ENCODE data around the gene KSR2. TPM values are rescaled to one million over a fixed set of nuclear protein-coding genes. Genes with fewer than 3 reads are reported as not detected.
"Not testable (repeated sequence)": the region's sequence is repeated elsewhere in the genome, so short reads cannot be mapped to it uniquely, and the experiment has no call there.

KSR2 gene
- total RNA-seq, 3 donors from 2014 or later, result 0.05 to 0.08 (median 0.05) TPM

GRCh38 chr12:117660896-117661295, 307.9 kb downstream of the KSR2 start:
- Mint-ChIP-seq H3K4me3 (no peak overlapping the region), H3K4me1 (ENCODE audit: low read depth) (no peaks in the 10 kb centered on the region), H3K9me3 (no peaks in the 10 kb centered on the region), H3K36me3 (ENCODE audit: insufficient read depth) (no peaks in the 10 kb centered on the region), H3K27me3 (ENCODE audit: low read depth) (no peaks in the 10 kb centered on the region)
- ATAC-seq (no peak), DNase-seq (no peak)

DNA sequence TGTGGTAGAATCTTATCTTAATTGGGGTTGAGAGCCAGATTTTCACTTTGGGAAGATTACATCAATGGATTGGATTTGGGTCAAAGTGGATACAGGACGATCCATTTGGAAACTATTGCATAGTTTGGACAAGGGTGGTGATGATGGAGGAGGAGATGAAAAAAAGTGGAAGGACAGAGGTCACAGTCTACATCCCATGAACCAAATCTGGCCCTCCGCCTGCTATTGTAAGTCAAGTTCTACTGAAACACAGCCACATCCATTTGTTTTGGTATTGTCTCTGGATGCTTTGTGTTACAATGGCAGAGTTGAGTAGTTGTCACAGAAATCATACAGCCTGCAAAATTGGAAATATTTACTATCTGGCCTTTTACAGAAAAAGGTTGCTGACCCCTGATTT, 310.6 kb downstream of the KSR2 start:
- Mint-ChIP-seq H3K36me3 (ENCODE audit: insufficient read depth) (no peaks in the 10 kb centered on the region), H3K4me3 (no peak overlapping the region), H3K27me3 (ENCODE audit: low read depth) (no peaks in the 10 kb centered on the region), H3K9me3 (no peaks in the 10 kb centered on the region), H3K4me1 (ENCODE audit: low read depth) (no peaks in the 10 kb centered on the region)
- no peak for ATAC-seq
- DNase-seq, result no peak

- no peak for ATAC-seq
- no peak overlapping the region for H3K4me3 Mint-ChIP-seq
These were observed 319.0 kb downstream of the KSR2 start for GRCh38 chr12:117649796-117650195.

DNA sequence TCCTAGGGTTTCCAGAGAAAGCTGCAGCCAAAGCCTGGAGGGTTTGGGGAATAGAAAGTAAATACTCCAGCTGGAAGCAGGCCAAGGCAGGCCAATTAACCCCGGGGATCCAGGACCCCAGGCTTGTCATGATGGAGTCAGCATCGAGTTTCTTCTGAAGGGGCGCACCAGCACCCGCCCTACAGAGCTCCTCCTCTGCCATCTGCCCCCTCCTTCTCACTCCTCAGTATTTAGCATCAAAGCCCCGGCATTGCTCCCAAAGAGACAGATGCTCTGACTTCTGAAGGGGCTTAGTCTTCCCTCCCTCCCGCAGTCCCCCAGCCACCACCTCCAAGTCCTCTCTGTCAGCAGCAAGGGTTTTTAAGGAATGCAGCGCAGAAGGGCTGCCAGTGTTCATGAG, 322.3 kb downstream of the KSR2 start:
- no peaks in the 10 kb centered on the region for H3K4me1 Mint-ChIP-seq (ENCODE audit: low read depth)
- no peak overlapping the region for H3K4me3 Mint-ChIP-seq
- H3K36me3 Mint-ChIP-seq (ENCODE audit: insufficient read depth), result no peaks in the 10 kb centered on the region
- ATAC-seq, result no peak
- DNase-seq, result no peak
- peaks cover 5% of the 10 kb centered on the region for H3K9me3 Mint-ChIP-seq
- peaks cover 6% of the 10 kb centered on the region for H3K27me3 Mint-ChIP-seq (ENCODE audit: low read depth)

More at GRCh38 chr12:117649796-117650195, 319.0 kb downstream of the KSR2 start:
- DNase-seq, result no peak
- Mint-ChIP-seq H3K4me1 (ENCODE audit: low read depth) (no peaks in the 10 kb centered on the region), H3K36me3 (ENCODE audit: insufficient read depth) (no peaks in the 10 kb centered on the region), H3K27me3 (ENCODE audit: low read depth) (peaks cover 4% of the 10 kb centered on the region), H3K9me3 (peaks cover 10% of the 10 kb centered on the region)

DNA sequence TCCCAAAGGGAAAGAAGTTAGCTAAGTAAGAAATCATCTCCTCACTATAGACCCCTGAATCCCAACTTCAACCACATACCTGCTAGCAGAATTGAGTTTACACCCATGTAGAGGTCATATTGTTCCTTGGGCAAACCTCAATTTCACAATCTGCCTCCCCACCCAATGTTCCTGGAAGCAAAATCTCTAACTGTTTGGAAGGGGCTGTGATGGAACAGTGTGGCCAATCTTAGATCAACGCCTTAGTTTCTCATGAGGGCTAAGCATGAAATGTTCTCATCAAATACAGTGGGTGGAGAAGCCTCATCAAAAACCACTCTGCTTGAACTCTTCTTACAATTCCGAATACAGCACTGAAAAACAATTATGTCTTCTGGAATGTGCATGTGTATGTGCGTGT, 323.3 kb downstream of the KSR2 start:
- no peaks in the 10 kb centered on the region for H3K4me1 Mint-ChIP-seq (ENCODE audit: low read depth)
- ATAC-seq, result no peak

DNA sequence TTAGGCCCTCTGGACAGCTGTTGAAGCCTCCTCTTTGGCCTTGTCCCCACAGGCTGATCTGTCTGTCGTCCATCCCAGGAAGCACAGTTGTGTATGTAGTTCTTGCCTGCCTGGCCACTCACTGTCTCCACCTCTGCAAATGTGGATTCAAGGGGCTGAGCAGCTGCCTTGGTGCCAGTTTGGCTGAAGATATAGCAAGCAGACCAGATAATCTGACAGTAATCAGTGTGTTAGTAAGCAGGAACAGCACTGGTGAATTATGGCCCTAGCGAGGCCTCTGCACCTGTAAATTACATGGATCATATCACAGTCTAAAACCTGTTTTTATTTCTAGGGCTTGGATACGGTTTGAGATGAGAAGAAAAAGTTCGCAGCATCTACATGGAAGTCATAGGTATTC, 324.8 kb downstream of the KSR2 start:
- Mint-ChIP-seq H3K4me3 (no peak overlapping the region), H3K4me1 (ENCODE audit: low read depth) (no peaks in the 10 kb centered on the region), H3K9me3 (no peaks in the 10 kb centered on the region), H3K27me3 (ENCODE audit: low read depth) (peaks cover 8% of the 10 kb centered on the region), H3K36me3 (ENCODE audit: insufficient read depth) (no peaks in the 10 kb centered on the region)
- ATAC-seq (no peak), DNase-seq (no peak)

More for the DNA sequence above, 323.3 kb downstream of the KSR2 start:
- H3K27me3 Mint-ChIP-seq (ENCODE audit: low read depth), result peaks cover 8% of the 10 kb centered on the region
- no peak for DNase-seq
- no peaks in the 10 kb centered on the region for H3K9me3 Mint-ChIP-seq
- no peaks in the 10 kb centered on the region for H3K36me3 Mint-ChIP-seq (ENCODE audit: insufficient read depth)
- H3K4me3 Mint-ChIP-seq, result no peak overlapping the region

GRCh38 chr12:117641885-117642284, 326.9 kb downstream of the KSR2 start:
- Mint-ChIP-seq H3K9me3 (peaks cover 3% of the 10 kb centered on the region), H3K36me3 (ENCODE audit: insufficient read depth) (no peaks in the 10 kb centered on the region), H3K27me3 (ENCODE audit: low read depth) (peaks cover 6% of the 10 kb centered on the region), H3K4me3 (no peak overlapping the region), H3K4me1 (ENCODE audit: low read depth) (no peaks in the 10 kb centered on the region)
- ATAC-seq (no peak), DNase-seq (no peak)

DNA sequence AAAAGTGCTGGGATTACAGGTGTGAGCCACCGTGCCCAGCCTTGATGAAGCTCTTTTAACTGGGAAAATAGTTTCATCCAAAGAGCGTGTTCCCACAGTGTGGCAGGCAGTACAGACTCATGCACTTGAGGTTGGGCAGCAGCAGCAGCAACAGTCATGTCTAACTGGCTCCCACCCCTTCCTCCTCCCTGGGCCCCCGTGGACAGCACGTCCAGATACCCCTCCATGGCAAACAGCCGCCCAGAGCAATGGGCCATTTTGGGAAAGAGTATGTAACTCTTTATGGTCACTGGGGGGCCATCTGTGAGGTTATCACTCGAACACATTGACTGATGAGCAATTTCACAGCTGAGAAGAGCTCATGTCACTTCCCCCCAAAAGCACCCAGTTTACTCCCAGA, 328.3 kb downstream of the KSR2 start:
- no peak overlapping the region for H3K4me3 Mint-ChIP-seq
- H3K9me3 Mint-ChIP-seq, result peaks cover 10% of the 10 kb centered on the region
- H3K27me3 Mint-ChIP-seq (ENCODE audit: low read depth), result peaks cover 4% of the 10 kb centered on the region
- ATAC-seq (no peak), DNase-seq (no peak)
- no peaks in the 10 kb centered on the region for H3K4me1 Mint-ChIP-seq (ENCODE audit: low read depth)
- no peaks in the 10 kb centered on the region for H3K36me3 Mint-ChIP-seq (ENCODE audit: insufficient read depth)

DNA sequence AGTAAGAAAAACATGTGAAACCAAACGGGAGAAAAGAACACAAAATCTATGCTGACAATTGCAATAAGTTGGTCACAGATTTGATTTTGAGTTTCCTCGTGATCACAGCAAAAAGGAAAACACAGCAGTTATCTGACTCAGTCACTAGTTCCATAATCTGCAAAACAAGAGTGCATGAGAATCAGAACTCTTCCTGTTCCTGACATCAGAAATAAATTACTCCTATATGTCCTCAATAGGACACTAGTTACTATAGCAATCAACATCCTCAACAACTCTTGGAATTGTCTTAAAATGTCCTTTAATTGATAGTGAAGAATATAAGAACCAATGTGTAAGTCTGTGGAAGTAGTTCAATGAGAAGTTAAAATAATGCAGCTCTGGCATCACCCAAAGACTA, 339.3 kb downstream of the KSR2 start:
- no peak for DNase-seq
- Mint-ChIP-seq H3K4me3 (no peak overlapping the region), H3K9me3 (peaks cover 8% of the 10 kb centered on the region), H3K27me3 (ENCODE audit: low read depth) (peaks cover 4% of the 10 kb centered on the region), H3K4me1 (ENCODE audit: low read depth) (no peaks in the 10 kb centered on the region), H3K36me3 (ENCODE audit: insufficient read depth) (no peaks in the 10 kb centered on the region)
- ATAC-seq, result no peak

DNA sequence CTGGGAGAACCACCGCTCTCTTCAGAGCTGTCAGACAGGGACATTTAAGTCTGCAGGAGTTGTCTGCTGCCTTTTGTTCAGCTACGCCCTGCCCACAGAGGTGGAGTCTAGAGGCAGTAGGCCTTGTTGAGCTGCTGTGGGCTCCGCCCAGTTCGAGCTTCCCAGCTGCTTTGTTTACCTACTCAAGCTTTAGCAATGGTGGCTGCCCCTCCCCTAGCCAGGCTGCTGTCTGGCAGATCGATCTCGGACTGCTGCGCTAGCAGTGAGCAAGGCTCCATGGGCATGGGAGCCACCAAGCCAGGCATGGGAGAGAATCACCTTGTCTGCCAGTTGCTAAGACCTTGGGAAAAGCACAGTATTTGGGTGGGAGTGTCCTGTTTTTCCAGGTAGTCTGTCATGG, 340.1 kb downstream of the KSR2 start:
- not testable (repeated sequence) for H3K4me3 Mint-ChIP-seq; H3K9me3 Mint-ChIP-seq; ATAC-seq; H3K4me1 Mint-ChIP-seq (ENCODE audit: low read depth); H3K36me3 Mint-ChIP-seq (ENCODE audit: insufficient read depth); DNase-seq; H3K27me3 Mint-ChIP-seq (ENCODE audit: low read depth)

DNA sequence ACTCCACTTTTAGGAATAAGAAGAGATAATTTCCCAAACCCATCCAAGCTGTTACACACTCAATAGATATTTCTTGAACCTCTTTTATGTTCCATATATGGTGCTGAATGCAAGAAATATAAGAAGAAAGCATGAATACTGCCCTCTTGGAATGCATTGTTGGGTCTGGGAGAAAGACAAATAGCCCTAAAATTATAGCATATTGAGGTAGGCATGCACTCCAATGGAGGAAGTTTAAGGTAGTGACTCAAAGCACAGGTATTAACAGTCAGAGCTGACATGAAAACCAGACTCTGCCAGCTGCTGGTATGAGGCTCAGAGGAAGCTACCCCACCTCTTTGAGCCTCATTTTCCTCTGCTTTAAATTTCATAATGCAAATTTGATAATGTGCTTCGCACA, 346.0 kb downstream of the KSR2 start:
- DNase-seq (no peak), ATAC-seq (no peak)
- no peaks in the 10 kb centered on the region for H3K36me3 Mint-ChIP-seq (ENCODE audit: insufficient read depth)
- H3K4me3 Mint-ChIP-seq, result no peak overlapping the region
- H3K9me3 Mint-ChIP-seq, result peaks cover 11% of the 10 kb centered on the region
- H3K4me1 Mint-ChIP-seq (ENCODE audit: low read depth), result no peaks in the 10 kb centered on the region
- peaks cover 2% of the 10 kb centered on the region for H3K27me3 Mint-ChIP-seq (ENCODE audit: low read depth)

GRCh38 chr12:117622087-117622486, 346.7 kb downstream of the KSR2 start:
- Mint-ChIP-seq H3K9me3 (peaks cover 11% of the 10 kb centered on the region), H3K4me3 (no peak overlapping the region), H3K36me3 (ENCODE audit: insufficient read depth) (no peaks in the 10 kb centered on the region), H3K27me3 (ENCODE audit: low read depth) (peaks cover 2% of the 10 kb centered on the region), H3K4me1 (ENCODE audit: low read depth) (no peaks in the 10 kb centered on the region)
- DNase-seq, result no peak
- no peak for ATAC-seq

DNA sequence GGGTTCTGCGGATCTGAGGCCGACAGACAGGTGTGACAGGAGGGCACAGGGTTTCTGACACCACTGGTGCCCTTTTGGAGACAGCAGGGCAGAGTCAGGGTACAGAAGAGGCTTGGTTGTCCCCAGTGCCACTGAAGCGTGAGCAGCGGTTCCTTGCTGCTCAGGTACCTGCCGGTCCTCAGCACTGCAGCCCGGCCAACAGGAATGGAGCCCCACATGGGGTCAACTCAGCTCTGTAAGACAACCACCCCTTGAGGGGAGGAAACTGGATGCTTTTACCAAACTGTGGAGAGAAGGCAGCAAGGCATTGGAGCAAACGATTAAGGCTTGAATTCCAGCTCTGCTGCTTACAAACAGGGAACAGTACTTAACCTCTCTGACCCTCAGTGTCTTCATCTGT, 361.0 kb downstream of the KSR2 start:
- Mint-ChIP-seq H3K9me3 (peaks cover 4% of the 10 kb centered on the region), H3K36me3 (ENCODE audit: insufficient read depth) (no peaks in the 10 kb centered on the region), H3K4me1 (ENCODE audit: low read depth) (no peaks in the 10 kb centered on the region), H3K27me3 (ENCODE audit: low read depth) (no peaks in the 10 kb centered on the region), H3K4me3 (no peak overlapping the region)
- DNase-seq, result no peak
- no peak for ATAC-seq

GRCh38 chr12:117606945-117607344, 361.8 kb downstream of the KSR2 start:
- Mint-ChIP-seq H3K4me1 (ENCODE audit: low read depth) (no peaks in the 10 kb centered on the region), H3K4me3 (no peak overlapping the region), H3K27me3 (ENCODE audit: low read depth) (no peaks in the 10 kb centered on the region), H3K9me3 (peaks cover 4% of the 10 kb centered on the region), H3K36me3 (ENCODE audit: insufficient read depth) (no peaks in the 10 kb centered on the region)
- ATAC-seq (no peak), DNase-seq (no peak)

- Mint-ChIP-seq H3K4me1 (ENCODE audit: low read depth) (no peaks in the 10 kb centered on the region), H3K4me3 (no peak overlapping the region), H3K27me3 (ENCODE audit: low read depth) (no peaks in the 10 kb centered on the region), H3K36me3 (ENCODE audit: insufficient read depth) (no peaks in the 10 kb centered on the region), H3K9me3 (peaks cover 4% of the 10 kb centered on the region)
- ATAC-seq (no peak), DNase-seq (no peak)
These were observed 362.8 kb downstream of the KSR2 start for GRCh38 chr12:117606024-117606423.
